K562 (cell line): ENCODE data around the gene MTHFD2. TPM values are rescaled to one million over a fixed set of nuclear protein-coding genes. Genes with fewer than 3 reads are reported as not detected.
A peak's percentile ranks its signal among the peaks of the same experiment; 100 is the strongest.

Experiments used
- CHD2 ChIP-seq: IDR thresholded peaks from 2 replicates; pipeline ENCODE4 v1.6.1; 2011; ENCODE audit warnings: low read depth, low read length
- E2F3 ChIP-seq: fragments of 250-450 bp; sonication (Bioruptor Pico); IDR thresholded peaks from 2 replicates; pipeline ENCODE4 v1.4.0; 2020; ENCODE audit warnings: mild to moderate bottlenecking
- FOXP1 ChIP-seq: sonication (generic); formaldehyde crosslinking; IDR thresholded peaks from 2 replicates; pipeline ENCODE4 v1.8.0; 2022; ENCODE audit warnings: mild to moderate bottlenecking, missing genetic modification reagents
- JUND ChIP-seq, 2 experiments: IDR thresholded peaks; 2 replicates in 1 of 2; 3 replicates in 1 of 2; pipeline ENCODE4 v1.6.1; 2011; ENCODE audit warnings: borderline replicate concordance in 2 of 2, low read depth in 2 of 2, low read length in 2 of 2, improper control_type of control experiment in 1 of 2, missing biosample characterization in 1 of 2, missing genetic modification characterization in 1 of 2, missing genetic modification reagents in 1 of 2
- MAZ ChIP-seq, 2 experiments: fragments of 450-650 bp in 1 of 2; sonication (generic) in 1 of 2; formaldehyde crosslinking; IDR thresholded peaks in 1 of 2; conservative IDR thresholded peaks in 1 of 2; 2 replicates each; pipeline versions ENCODE4 v1.4.0 to v1.5.0; 2020; ENCODE audit warnings: mild to moderate bottlenecking in 1 of 2, missing genetic modification reagents in 1 of 2
- MTA3 ChIP-seq: fragments of 450-650 bp; formaldehyde crosslinking; IDR thresholded peaks from 2 replicates; pipeline ENCODE4 v1.6.1; 2017; ENCODE audit warnings: mild to moderate bottlenecking, borderline replicate concordance
- PHTF2 ChIP-seq: fragments of 250-450 bp; sonication (Bioruptor Pico); IDR thresholded peaks from 2 replicates; pipeline ENCODE4 v1.5.0; 2021; ENCODE audit warnings: mild to moderate bottlenecking
- POU5F1 ChIP-seq: fragments of 150-350 bp; IDR thresholded peaks from 2 replicates; pipeline ENCODE4 v1.6.1; 2014; ENCODE audit warnings: borderline replicate concordance, low read length, low read depth, mild to moderate bottlenecking; ENCODE audit not compliant: partially characterized antibody
- RBBP5 ChIP-seq: fragments of 200-600 bp; sonication (generic); IDR thresholded peaks from 2 replicates; pipeline ENCODE4 v1.6.1; 2012; ENCODE audit warnings: borderline replicate concordance, mild to moderate bottlenecking, low read length, control low read depth, inconsistent platforms; ENCODE audit not compliant: insufficient read depth, poor library complexity, severe bottlenecking
- SIRT6 ChIP-seq: IDR thresholded peaks from one replicate; pipeline ENCODE4 v1.6.1; 2012; ENCODE audit warnings: low read depth, mild to moderate bottlenecking, control low read depth, inconsistent platforms, low read length, moderate library complexity
- SMARCE1 ChIP-seq: fragments of 450-650 bp; IDR thresholded peaks from 2 replicates; pipeline ENCODE4 v1.7.1; 2016; ENCODE audit warnings: mild to moderate bottlenecking
- ZNF431 ChIP-seq: sonication (generic); formaldehyde crosslinking; IDR thresholded peaks from 2 replicates; pipeline ENCODE4 v1.8.0; 2022; ENCODE audit warnings: mild to moderate bottlenecking, missing genetic modification reagents
- polyA plus RNA-seq, 8 experiments: library from polyadenylated mRNA; depleted of rRNA in 4 of 8; stranded (reverse) in 5 of 8; unstranded in 3 of 8; fragments of >200 nt; fragmentation: Nextera tagmentation in 2 of 8; fragmentation: Illumina TruSeq in 1 of 8; extraction: Ambion mirVana in 2 of 8; extraction: Trizol in 1 of 8; gene quantifications; 2 replicates each; pipeline versions ENCODE4 v1.2.1 to v1.2.3, GENCODE V29; 2011 to 2014; ENCODE audit warnings: inconsistent platforms in 1 of 8, missing spikeins in 1 of 8
- total RNA-seq, 7 experiments: library from RNA; depleted of rRNA in 6 of 7; stranded (reverse); fragments of >200 nt in 6 of 7; fragmentation: Illumina TruSeq in 2 of 7; extraction: Trizol in 2 of 7; gene quantifications; 2 replicates each; pipeline versions ENCODE4 v1.2.1 to v1.2.3, GENCODE V29; 2011 to 2021; ENCODE audit warnings: low replicate concordance in 1 of 7
- TF ChIP-seq, protein P1 (sequence below): fragments of 450-650 bp; formaldehyde crosslinking; IDR thresholded peaks from 2 replicates; pipeline ENCODE4 v1.4.0; 2020; ENCODE audit warnings: mild to moderate bottlenecking, moderate library complexity
- TF ChIP-seq, protein P2 (sequence below): conservative IDR thresholded peaks from 2 replicates; pipeline ENCODE4 v1.6.1; 2011; ENCODE audit warnings: low read depth, mild to moderate bottlenecking, low read length; ENCODE audit not compliant: control insufficient read depth
- TF ChIP-seq, protein P3 (sequence below): fragments of 450-650 bp; IDR thresholded peaks from 2 replicates; pipeline ENCODE4 v1.6.1; 2018; ENCODE audit not compliant: partially characterized antibody

Gene MTHFD2
- total and polyA plus RNA-seq, 9 of the 15 experiments (the other 6 are each of a cell fraction or from before 2014, with no cell fraction given), result 113 to 520 (median 234) TPM

DNA sequence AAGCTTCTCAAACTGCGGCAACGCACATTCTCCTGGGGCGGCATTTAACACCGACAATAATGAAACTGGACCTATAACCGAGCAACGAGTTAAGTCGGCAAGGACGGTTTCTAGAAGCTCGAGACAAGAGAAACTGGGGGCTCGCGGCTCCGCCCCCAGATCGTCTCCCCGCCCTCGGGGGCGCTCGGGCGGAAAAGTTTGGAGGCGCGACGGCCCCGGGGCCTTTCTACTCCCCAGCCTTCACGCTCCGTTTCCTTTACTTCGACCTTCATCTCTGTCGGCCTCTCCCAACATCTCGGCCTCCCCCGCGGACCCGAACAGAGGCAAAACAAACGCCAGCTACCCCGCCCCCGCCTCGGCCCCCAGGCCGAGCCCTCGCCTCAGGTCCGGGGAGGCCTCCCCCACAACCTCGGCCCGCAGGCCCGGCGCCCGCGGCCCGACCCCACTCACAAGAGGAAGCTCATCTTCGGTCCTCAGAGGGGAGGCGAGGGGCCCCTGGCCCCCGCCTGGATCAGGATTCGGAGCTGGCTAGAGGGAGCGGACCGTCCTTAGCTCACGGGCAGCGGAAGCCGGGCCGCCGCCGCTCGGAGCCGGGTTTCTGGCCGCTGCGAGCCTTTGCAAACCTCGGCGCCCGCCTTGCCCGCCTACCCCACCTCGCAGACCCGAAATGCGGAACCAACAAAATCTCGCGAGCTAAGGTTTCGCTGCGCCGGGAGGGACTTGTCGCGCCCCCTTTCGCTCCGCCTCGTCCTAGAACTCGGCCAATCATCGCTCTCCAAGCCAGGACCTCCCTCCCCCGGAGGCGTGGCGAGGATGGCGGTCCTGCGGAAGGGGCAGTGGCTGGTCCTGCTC lies 20.0 kb upstream of the MTHFD2 start, which contains the start of gene MOB1A (continued):
- TF ChIP-seq, protein P1, sequence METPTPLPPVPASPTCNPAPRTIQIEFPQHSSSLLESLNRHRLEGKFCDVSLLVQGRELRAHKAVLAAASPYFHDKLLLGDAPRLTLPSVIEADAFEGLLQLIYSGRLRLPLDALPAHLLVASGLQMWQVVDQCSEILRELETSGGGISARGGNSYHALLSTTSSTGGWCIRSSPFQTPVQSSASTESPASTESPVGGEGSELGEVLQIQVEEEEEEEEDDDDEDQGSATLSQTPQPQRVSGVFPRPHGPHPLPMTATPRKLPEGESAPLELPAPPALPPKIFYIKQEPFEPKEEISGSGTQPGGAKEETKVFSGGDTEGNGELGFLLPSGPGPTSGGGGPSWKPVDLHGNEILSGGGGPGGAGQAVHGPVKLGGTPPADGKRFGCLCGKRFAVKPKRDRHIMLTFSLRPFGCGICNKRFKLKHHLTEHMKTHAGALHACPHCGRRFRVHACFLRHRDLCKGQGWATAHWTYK (CRISPR knock-in tag), result 0 out of 2 replicates have a peak, but pooled peaks have one; percentile 54
- TF ChIP-seq POU5F1, result no peak
- no peak for TF ChIP-seq FOXP1 (CRISPR knock-in tag)
- peak; percentile 79 to 84 for TF ChIP-seq MAZ (CRISPR knock-in tag; conservative IDR thresholded peaks at IDR 0.05 in 1 of 2, IDR thresholded peaks at IDR 0.05 in 1 of 2)
- no peak for TF ChIP-seq SIRT6
- TF ChIP-seq ZNF431 (CRISPR knock-in tag), result no peak
- 0 out of 2 replicates have a peak, but pooled peaks have one; percentile 15 for TF ChIP-seq JUND (IDR thresholded peaks at IDR 0.05; ENCODE audit: borderline replicate concordance, low read depth, low read length)
- TF ChIP-seq JUND (tag; IDR thresholded peaks at IDR 0.05; ENCODE audit: borderline replicate concordance, low read depth, low read length), result no peak
- 0 out of 2 replicates have a peak, but pooled peaks have one; percentile 8 for TF ChIP-seq E2F3
- TF ChIP-seq PHTF2 (CRISPR knock-in tag), result no peak
- TF ChIP-seq, protein P2, sequence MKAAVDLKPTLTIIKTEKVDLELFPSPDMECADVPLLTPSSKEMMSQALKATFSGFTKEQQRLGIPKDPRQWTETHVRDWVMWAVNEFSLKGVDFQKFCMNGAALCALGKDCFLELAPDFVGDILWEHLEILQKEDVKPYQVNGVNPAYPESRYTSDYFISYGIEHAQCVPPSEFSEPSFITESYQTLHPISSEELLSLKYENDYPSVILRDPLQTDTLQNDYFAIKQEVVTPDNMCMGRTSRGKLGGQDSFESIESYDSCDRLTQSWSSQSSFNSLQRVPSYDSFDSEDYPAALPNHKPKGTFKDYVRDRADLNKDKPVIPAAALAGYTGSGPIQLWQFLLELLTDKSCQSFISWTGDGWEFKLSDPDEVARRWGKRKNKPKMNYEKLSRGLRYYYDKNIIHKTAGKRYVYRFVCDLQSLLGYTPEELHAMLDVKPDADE, result peak; percentile 49; the same call in 1 of the 2 replicates
- TF ChIP-seq SMARCE1, result peak; percentile 42; the same call in 1 of the 2 replicates
- peak; percentile 96 for TF ChIP-seq RBBP5
- peak; percentile 97 for TF ChIP-seq CHD2
- TF ChIP-seq MTA3, result peak; percentile 34; the same call in 1 of the 2 replicates
- TF ChIP-seq, protein P3, sequence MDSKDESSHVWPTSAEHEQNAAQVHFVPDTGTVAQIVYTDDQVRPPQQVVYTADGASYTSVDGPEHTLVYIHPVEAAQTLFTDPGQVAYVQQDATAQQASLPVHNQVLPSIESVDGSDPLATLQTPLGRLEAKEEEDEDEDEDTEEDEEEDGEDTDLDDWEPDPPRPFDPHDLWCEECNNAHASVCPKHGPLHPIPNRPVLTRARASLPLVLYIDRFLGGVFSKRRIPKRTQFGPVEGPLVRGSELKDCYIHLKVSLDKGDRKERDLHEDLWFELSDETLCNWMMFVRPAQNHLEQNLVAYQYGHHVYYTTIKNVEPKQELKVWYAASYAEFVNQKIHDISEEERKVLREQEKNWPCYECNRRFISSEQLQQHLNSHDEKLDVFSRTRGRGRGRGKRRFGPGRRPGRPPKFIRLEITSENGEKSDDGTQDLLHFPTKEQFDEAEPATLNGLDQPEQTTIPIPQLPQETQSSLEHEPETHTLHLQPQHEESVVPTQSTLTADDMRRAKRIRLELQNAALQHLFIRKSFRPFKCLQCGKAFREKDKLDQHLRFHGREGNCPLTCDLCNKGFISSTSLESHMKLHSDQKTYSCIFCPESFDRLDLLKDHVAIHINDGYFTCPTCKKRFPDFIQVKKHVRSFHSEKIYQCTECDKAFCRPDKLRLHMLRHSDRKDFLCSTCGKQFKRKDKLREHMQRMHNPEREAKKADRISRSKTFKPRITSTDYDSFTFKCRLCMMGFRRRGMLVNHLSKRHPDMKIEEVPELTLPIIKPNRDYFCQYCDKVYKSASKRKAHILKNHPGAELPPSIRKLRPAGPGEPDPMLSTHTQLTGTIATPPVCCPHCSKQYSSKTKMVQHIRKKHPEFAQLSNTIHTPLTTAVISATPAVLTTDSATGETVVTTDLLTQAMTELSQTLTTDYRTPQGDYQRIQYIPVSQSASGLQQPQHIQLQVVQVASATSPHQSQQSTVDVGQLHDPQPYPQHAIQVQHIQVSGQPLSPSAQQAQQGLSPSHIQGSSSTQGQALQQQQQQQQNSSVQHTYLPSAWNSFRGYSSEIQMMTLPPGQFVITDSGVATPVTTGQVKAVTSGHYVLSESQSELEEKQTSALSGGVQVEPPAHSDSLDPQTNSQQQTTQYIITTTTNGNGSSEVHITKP, result peak; percentile 70
